Heart left ventricle (tissue), 13 donors: ENCODE results near the gene HNF1B.

Source experiments
- POLR2A ChIP-seq, 2 donors: fragments of 450-650 bp; IDR thresholded peaks; one replicate each; pipeline ENCODE4 v1.6.1; 2017; ENCODE audit warnings: antibody characterized with exemption in 2 of 2, mild to moderate bottlenecking in 2 of 2, moderate library complexity in 2 of 2
- TF ChIP-seq, protein P1 (sequence below), 12 donors: fragments of 200-600 bp; sonication (generic) in 4 of 12; IDR thresholded peaks; one replicate each; pipeline versions ENCODE4 v1.5.0 to v1.8.0; 2018 to 2022; ENCODE audit warnings: antibody characterized with exemption in 12 of 12, mild to moderate bottlenecking in 5 of 12
- donor health status: ischemic (EF 13 %, LVEDD 7.1; RV severe dilation, severe dysfunction).
- donor health status: DM: no; HTN: yes; CAD: no.
- donor health status: DM: no; HTN: no; CAD: no.
- donor health status: ischemic (EF 25% LVEDD 6.9; RV normal size, moderate dysfunction).
- donor health status: ischemic (EF 25% LVEDD 5.7; RV mildly dilated, moderate dysfunction).
- donor health status: ischemic (EF 35%, LVEDD 5.7; RV mildly dilated, moderate dysfunction).
- donor health status: nonischemic (EF 11% LVEDD 7.7; RV severe dilation, severe dysfunction).
- donor health status: DM: yes; HTN: yes; CAD: no.
- donor health status: PGD.
- donor health status: ischemic (EF 29% LVEDD 5.4; RV normal size, mild dysfunction).
- donor health status: nonischemic (EF 23%, LVEDD 6.1; RV moderate dilation, normal function).

DNA sequence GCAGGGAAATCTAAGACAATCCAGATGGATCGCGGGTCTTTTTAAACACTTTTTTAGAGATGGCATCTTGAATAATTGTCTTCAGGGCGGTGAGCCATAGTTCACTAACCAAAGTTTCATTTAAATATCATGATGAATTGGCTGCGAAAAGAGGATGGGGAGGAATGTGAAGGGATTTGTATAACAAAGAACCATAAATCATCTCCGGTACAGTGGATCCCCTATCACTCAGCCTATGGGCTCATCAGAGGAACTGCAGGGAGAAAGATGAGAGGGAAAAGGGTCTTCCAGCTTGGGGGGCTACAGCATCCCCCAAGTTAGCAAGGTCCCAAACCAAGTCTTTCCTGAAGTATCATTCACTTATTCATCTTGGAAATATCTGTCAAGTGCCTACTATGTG is 84.9 kb downstream of the HNF1B start:
- TF ChIP-seq, protein P1, sequence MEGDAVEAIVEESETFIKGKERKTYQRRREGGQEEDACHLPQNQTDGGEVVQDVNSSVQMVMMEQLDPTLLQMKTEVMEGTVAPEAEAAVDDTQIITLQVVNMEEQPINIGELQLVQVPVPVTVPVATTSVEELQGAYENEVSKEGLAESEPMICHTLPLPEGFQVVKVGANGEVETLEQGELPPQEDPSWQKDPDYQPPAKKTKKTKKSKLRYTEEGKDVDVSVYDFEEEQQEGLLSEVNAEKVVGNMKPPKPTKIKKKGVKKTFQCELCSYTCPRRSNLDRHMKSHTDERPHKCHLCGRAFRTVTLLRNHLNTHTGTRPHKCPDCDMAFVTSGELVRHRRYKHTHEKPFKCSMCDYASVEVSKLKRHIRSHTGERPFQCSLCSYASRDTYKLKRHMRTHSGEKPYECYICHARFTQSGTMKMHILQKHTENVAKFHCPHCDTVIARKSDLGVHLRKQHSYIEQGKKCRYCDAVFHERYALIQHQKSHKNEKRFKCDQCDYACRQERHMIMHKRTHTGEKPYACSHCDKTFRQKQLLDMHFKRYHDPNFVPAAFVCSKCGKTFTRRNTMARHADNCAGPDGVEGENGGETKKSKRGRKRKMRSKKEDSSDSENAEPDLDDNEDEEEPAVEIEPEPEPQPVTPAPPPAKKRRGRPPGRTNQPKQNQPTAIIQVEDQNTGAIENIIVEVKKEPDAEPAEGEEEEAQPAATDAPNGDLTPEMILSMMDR (IDR thresholded peaks at IDR 0.05): no peak
- no peak for TF ChIP-seq POLR2A (IDR thresholded peaks at IDR 0.05)
